Esophagus muscularis mucosa (tissue), 4 donors: ENCODE measurements around the gene NEDD9. TPM values are rescaled to one million over a fixed set of nuclear protein-coding genes. Genes with fewer than 3 reads are reported as not detected.
A peak's percentile ranks its signal among the peaks of the same experiment; 100 is the strongest.

ENCODE experiments used
- DNase-seq: peaks from one replicate; pipeline ENCODE4 v3.0.0-alpha.2; 2017; ENCODE audit errors: extremely low spot score
- H3K27ac ChIP-seq, 4 donors: fragments of 200-600 bp; sonication (generic); replicated peaks in 1 of 4; 1 replicate in 3 of 4; 2 replicates in 1 of 4; pipeline ENCODE4 v1.5.1; 2016 to 2019; ENCODE audit warnings: mild to moderate bottlenecking in 1 of 4
- H3K27me3 ChIP-seq, 4 donors: fragments of 200-600 bp; sonication (generic); one replicate each; pipeline versions ENCODE4 v1.5.1 to v1.6.0; 2016 to 2019
- H3K36me3 ChIP-seq, 4 donors: fragments of 200-600 bp; sonication (generic); one replicate each; pipeline ENCODE4 v1.5.1; 2016 to 2019
- H3K4me1 ChIP-seq, 4 donors: fragments of 200-600 bp; sonication (generic); one replicate each; pipeline ENCODE4 v1.5.1; 2016 to 2019
- H3K4me3 ChIP-seq, 4 donors: fragments of 200-600 bp; sonication (generic); 1 replicate in 2 of 4; 2 replicates in 2 of 4; pipeline ENCODE4 v1.5.1; 2016 to 2019; ENCODE audit warnings: mild to moderate bottlenecking in 4 of 4, moderate library complexity in 1 of 4
- H3K9me3 ChIP-seq, 4 donors: fragments of 200-600 bp; sonication (generic); 1 replicate in 3 of 4; 2 replicates in 1 of 4; pipeline ENCODE4 v1.5.1; 2016 to 2019
- CTCF ChIP-seq, 3 experiments: fragments of 200-600 bp in 2 of 3; fragments of 450-650 bp in 1 of 3; sonication (generic) in 2 of 3; IDR thresholded peaks; one replicate each; pipeline ENCODE4 v1.5.1; 2017 to 2019; ENCODE audit warnings: antibody characterized with exemption in 3 of 3, mild to moderate bottlenecking in 2 of 3, moderate library complexity in 1 of 3
- EP300 ChIP-seq: sonication (generic); formaldehyde crosslinking; IDR thresholded peaks from one replicate; pipeline ENCODE4 v1.6.1; 2017; ENCODE audit warnings: antibody characterized with exemption
- POLR2A ChIP-seq: fragments of 450-650 bp; IDR thresholded peaks from one replicate; pipeline ENCODE4 v1.6.1; 2017; ENCODE audit warnings: antibody characterized with exemption, moderate library complexity, mild to moderate bottlenecking, low read depth
- POLR2AphosphoS5 ChIP-seq, 2 donors: sonication (generic); formaldehyde crosslinking; IDR thresholded peaks; one replicate each; pipeline ENCODE4 v1.6.1; 2017; ENCODE audit warnings: antibody characterized with exemption in 2 of 2
- WGBS: methylation state at CpG from one replicate; pipeline ENCODE4 v1.1.5; 2018; 5-methylcytosine and 5-hydroxymethylcytosine counted together
- intact Hi-C: fragments of 100-400 bp; cut with DNase I; formaldehyde crosslinking; loops from one replicate; pipeline ENCODE4 v1.15.1; 2023
- total RNA-seq, 4 donors: library from RNA; depleted of rRNA; stranded (reverse); fragments of >200 nt; gene quantifications; one replicate each; pipeline versions ENCODE4 v1.1.0 to v1.2.1, GENCODE V29; 2016

Gene NEDD9
- total RNA-seq: 10 to 100 TPM; 18.3 to 47.2 (median 32.9) TPM

DNA sequence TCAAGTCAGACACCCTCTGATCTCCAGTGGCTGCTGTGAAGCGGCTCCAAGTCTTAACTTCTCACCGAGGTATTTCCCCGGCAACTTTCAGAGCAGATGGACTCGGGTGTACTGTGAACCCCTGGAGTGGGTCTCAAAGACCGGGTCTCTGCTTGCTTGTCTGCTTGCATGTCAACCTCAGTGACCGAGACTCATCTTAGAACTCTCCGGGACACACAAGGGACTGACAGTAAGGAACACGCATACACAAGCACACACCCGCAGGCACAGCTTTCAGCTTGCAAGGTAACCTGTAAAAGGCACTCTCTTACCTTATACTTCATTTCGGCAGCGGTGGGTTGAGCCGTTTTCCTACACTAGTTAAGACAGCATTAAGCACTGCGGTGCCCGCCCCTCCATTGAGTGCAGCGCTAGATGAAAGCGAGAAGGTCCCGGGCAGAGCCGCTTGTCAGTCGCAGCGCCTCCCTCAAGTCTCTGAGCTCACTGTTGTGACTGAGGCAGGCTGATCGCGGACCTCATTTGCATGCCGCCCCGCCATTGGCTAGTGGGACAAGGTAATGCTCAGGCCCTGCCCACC is at the start of gene NEDD9:
Gene NEDD9, minus strand, starts transcription at position 476 of the 577 bp plus-strand sequence. Its CDS starts 153 bp downstream, at position 323.
- Histone ChIP-seq H3K4me3 (peak within 1 kb of the TSS; percentile 59 to 77 (median 72)), H3K4me1 (peaks cover 0 to 32% (median 26%) of the 10 kb centered on the region in 4 donors), H3K36me3 (no peaks in the 10 kb centered on the region), H3K27me3 (no peaks in the 10 kb centered on the region), H3K27ac (peak within 1 kb of the TSS; percentile 85 to 89 (median 88)), H3K9me3 (no peaks in the 10 kb centered on the region)
- intact Hi-C loops: no loop called here
- TF ChIP-seq CTCF (IDR thresholded peaks at IDR 0.05): no peak
- TF ChIP-seq POLR2AphosphoS5 (IDR thresholded peaks at IDR 0.05): peak; percentile 99 to 100
- TF ChIP-seq POLR2A: peak; percentile 89
- peak; percentile 99 for DNase-seq
- under 1% methylated on average over 24 of the region's 24 CpGs for WGBS

- Histone ChIP-seq H3K27ac (no peak overlapping the region), H3K4me3 (no peak overlapping the region), H3K4me1 (peaks cover 0 to 12% (median 8%) of the 10 kb centered on the region in 4 donors), H3K27me3 (no peaks in the 10 kb centered on the region), H3K36me3 (no peaks in the 10 kb centered on the region), H3K9me3 (peaks cover 0 to 5% (median 2%) of the 10 kb centered on the region in 4 donors)
- intact Hi-C loops: no loop called here
- TF ChIP-seq POLR2A: no peak
- no peak for TF ChIP-seq CTCF (IDR thresholded peaks at IDR 0.05)
- no peak for TF ChIP-seq POLR2AphosphoS5 (IDR thresholded peaks at IDR 0.05)
- no peak for TF ChIP-seq EP300
- 93% methylated on average over 2 of the region's 2 CpGs for WGBS
- DNase-seq: no peak
Observed at GRCh38 chr6:11282245-11282644, 49.8 kb upstream of the NEDD9 start.

- no peak overlapping the region for H3K27ac ChIP-seq
- intact Hi-C loops: no loop called here
- 98% methylated on average over 4 of the region's 4 CpGs for WGBS
Observed at GRCh38 chr6:11280394-11280793, 47.9 kb upstream of the NEDD9 start.

GRCh38 chr6:11279284-11279689 is 46.8 kb upstream of the NEDD9 start:
- H3K27ac ChIP-seq: no peak overlapping the region
- 85% methylated on average over 17 of the region's 17 CpGs for WGBS

More at GRCh38 chr6:11280394-11280793, 47.9 kb upstream of the NEDD9 start:
- Histone ChIP-seq H3K27me3 (no peaks in the 10 kb centered on the region), H3K4me3 (no peak overlapping the region), H3K9me3 (no peaks in the 10 kb centered on the region), H3K4me1 (peaks cover 0 to 18% (median 13%) of the 10 kb centered on the region in 4 donors), H3K36me3 (no peaks in the 10 kb centered on the region)
- DNase-seq: no peak
- TF ChIP-seq EP300 (no peak), POLR2A (no peak), CTCF (IDR thresholded peaks at IDR 0.05) (no peak), POLR2AphosphoS5 (IDR thresholded peaks at IDR 0.05) (no peak)

More at GRCh38 chr6:11279284-11279689, 46.8 kb upstream of the NEDD9 start:
- no peak for DNase-seq
- Histone ChIP-seq H3K4me3 (no peak overlapping the region), H3K9me3 (no peaks in the 10 kb centered on the region), H3K27me3 (no peaks in the 10 kb centered on the region), H3K4me1 (peaks cover 0 to 18% (median 13%) of the 10 kb centered on the region in 4 donors), H3K36me3 (no peaks in the 10 kb centered on the region)
- TF ChIP-seq POLR2AphosphoS5 (IDR thresholded peaks at IDR 0.05): no peak
- no peak for TF ChIP-seq EP300
- no peak for TF ChIP-seq CTCF (IDR thresholded peaks at IDR 0.05)
- TF ChIP-seq POLR2A: no peak
- intact Hi-C loops: no loop called here
